OCI-LY1 (cell line): ENCODE results near the gene TRANK1.

Experiments used
- CTCF ChIP-seq: fragments of 200-600 bp; sonication (generic), shearing (Covaris generic); IDR thresholded peaks from 2 replicates; pipeline ENCODE4 v1.5.1; 2017; ENCODE audit warnings: mild to moderate bottlenecking, antibody characterized with exemption, low read length, moderate library complexity, mixed read lengths
- EZH2 ChIP-seq: fragments of 200-600 bp; sonication (generic), shearing (Covaris generic); IDR thresholded peaks from 2 replicates; pipeline ENCODE4 v1.8.0; 2017; ENCODE audit warnings: borderline replicate concordance, mixed run types, mild to moderate bottlenecking, antibody characterized with exemption, low read length, moderate library complexity, mixed read lengths

- TF ChIP-seq CTCF (no peak), EZH2 (no peak)
These were observed 82.6 kb downstream of the TRANK1 start for GRCh38 chr3:36862076-36862755.
